SK-N-SH treated with all-trans-retinoic acid at 6 μM for 48 hours (cell line): Measurements from ENCODE around the gene KRT73.

Source experiments
- ATAC-seq: fragments of 200-7000 bp; cut with Tn5 transposase; 3 replicates; pipeline ENCODE4 v1.9.1; 2020; ENCODE audit warnings: mild to moderate bottlenecking, moderate library complexity
- ARNTL ChIP-seq: fragments of 450-650 bp; formaldehyde crosslinking; IDR thresholded peaks from 2 replicates; pipeline ENCODE4 v1.5.0; 2020; ENCODE audit warnings: low read depth, mild to moderate bottlenecking, moderate library complexity, borderline replicate concordance
- CSDC2 ChIP-seq: fragments of 250-450 bp; sonication (Bioruptor Pico); IDR thresholded peaks from 2 replicates; pipeline ENCODE4 v1.5.0; 2020; ENCODE audit warnings: mild to moderate bottlenecking, moderate library complexity
- ESRRG ChIP-seq: fragments of 250-450 bp; sonication (Bioruptor Pico); IDR thresholded peaks from 2 replicates; pipeline ENCODE4 v1.6.1; 2021; ENCODE audit warnings: mild to moderate bottlenecking
- GLIS3 ChIP-seq: fragments of 250-450 bp; sonication (Bioruptor Pico); IDR thresholded peaks from 2 replicates; pipeline ENCODE4 v1.5.0; 2020; ENCODE audit warnings: mild to moderate bottlenecking, moderate library complexity
- ISL1 ChIP-seq: fragments of 250-450 bp; sonication (Bioruptor Pico); IDR thresholded peaks from 2 replicates; pipeline ENCODE4 v2.1.2; 2022; ENCODE audit warnings: mild to moderate bottlenecking, moderate library complexity
- OSR1 ChIP-seq: fragments of 250-450 bp; sonication (Bioruptor Pico); IDR thresholded peaks from 2 replicates; pipeline ENCODE4 v1.8.0; 2022; ENCODE audit warnings: moderate library complexity, mild to moderate bottlenecking, inconsistent platforms
- TCF4 ChIP-seq: fragments of 250-450 bp; sonication (Bioruptor Pico); IDR thresholded peaks from 2 replicates; pipeline ENCODE4 v1.8.0; 2021; ENCODE audit warnings: mild to moderate bottlenecking, moderate library complexity, borderline replicate concordance
- ZC3H10 ChIP-seq: fragments of 250-450 bp; sonication (Bioruptor Pico); IDR thresholded peaks from 2 replicates; pipeline ENCODE4 v1.5.1; 2021; ENCODE audit warnings: mild to moderate bottlenecking, moderate library complexity
- ZFP3 ChIP-seq: fragments of 250-450 bp; sonication (Bioruptor Pico); IDR thresholded peaks from 2 replicates; pipeline ENCODE4 v1.5.0; 2020; ENCODE audit warnings: mild to moderate bottlenecking, moderate library complexity
- ZFP30 ChIP-seq: fragments of 450-650 bp; formaldehyde crosslinking; IDR thresholded peaks from 2 replicates; pipeline ENCODE4 v1.5.0; 2022; ENCODE audit warnings: mild to moderate bottlenecking, moderate library complexity
- ZNF565 ChIP-seq: fragments of 450-650 bp; formaldehyde crosslinking; conservative IDR thresholded peaks from 2 replicates; pipeline ENCODE4 v1.5.0; 2020; ENCODE audit warnings: low read depth, mild to moderate bottlenecking, moderate library complexity
- ZNF70 ChIP-seq: fragments of 450-650 bp; formaldehyde crosslinking; IDR thresholded peaks from 2 replicates; pipeline ENCODE4 v1.5.0; 2020; ENCODE audit warnings: mild to moderate bottlenecking, moderate library complexity
- ZNF8 ChIP-seq: fragments of 450-650 bp; formaldehyde crosslinking; IDR thresholded peaks from 2 replicates; pipeline ENCODE4 v1.5.0; 2020; ENCODE audit warnings: mild to moderate bottlenecking, moderate library complexity
- TF ChIP-seq, protein P1 (sequence below): fragments of 250-450 bp; sonication (Bioruptor Pico); IDR thresholded peaks from 2 replicates; pipeline ENCODE4 v1.8.0; 2020; ENCODE audit warnings: mild to moderate bottlenecking, moderate library complexity, borderline replicate concordance
- TF ChIP-seq, protein P2 (sequence below): fragments of 250-450 bp; sonication (Bioruptor Pico); IDR thresholded peaks from 2 replicates; pipeline ENCODE4 v1.5.1; 2020; ENCODE audit warnings: low read depth, mild to moderate bottlenecking, moderate library complexity
- TF ChIP-seq, protein P3 (sequence below): fragments of 250-450 bp; sonication (Bioruptor Pico); IDR thresholded peaks from 2 replicates; pipeline ENCODE4 v1.5.1; 2021; ENCODE audit warnings: mild to moderate bottlenecking, moderate library complexity
- TF ChIP-seq, protein P4 (sequence below): fragments of 250-450 bp; sonication (Bioruptor Pico); IDR thresholded peaks from 2 replicates; pipeline ENCODE4 v1.8.0; 2021; ENCODE audit warnings: low read depth, mild to moderate bottlenecking, moderate library complexity, borderline replicate concordance
- TF ChIP-seq, protein P5 (sequence below): fragments of 250-450 bp; sonication (Bioruptor Pico); IDR thresholded peaks from 2 replicates; pipeline ENCODE4 v1.5.0; 2020; ENCODE audit warnings: mild to moderate bottlenecking, moderate library complexity

KRT73 gene

DNA sequence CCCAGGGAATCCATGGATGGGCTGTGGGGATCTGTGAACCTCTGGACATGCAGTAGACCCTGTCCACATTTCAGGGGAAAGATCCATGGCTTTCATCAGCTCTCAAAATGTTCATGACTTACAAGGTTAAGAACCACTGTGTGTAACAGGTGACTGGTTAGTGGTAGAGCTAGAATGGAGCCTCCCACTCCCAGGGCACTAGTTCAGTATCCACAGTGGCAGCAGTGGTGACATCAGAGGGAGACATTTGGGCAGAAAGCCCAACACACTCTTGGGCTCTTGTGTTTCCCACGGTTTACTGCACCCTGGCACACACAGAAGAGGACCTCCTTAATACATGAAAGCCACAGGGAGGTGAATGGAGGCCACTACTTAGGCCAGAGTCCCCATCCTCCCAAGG lies 53.8 kb downstream of the KRT73 start:
- TF ChIP-seq TCF4 (CRISPR knock-in tag) (no peak), ZNF70 (CRISPR knock-in tag) (no peak), ESRRG (CRISPR knock-in tag) (no peak), ZFP30 (CRISPR knock-in tag) (no peak), ZFP3 (CRISPR knock-in tag) (no peak), GLIS3 (CRISPR knock-in tag) (no peak), CSDC2 (no peak), OSR1 (no peak), ZNF8 (CRISPR knock-in tag) (no peak), ARNTL (no peak), ZNF565 (CRISPR knock-in tag) (no peak), ZC3H10 (CRISPR knock-in tag) (no peak), ISL1 (CRISPR knock-in tag) (no peak)
- TF ChIP-seq, protein P1, sequence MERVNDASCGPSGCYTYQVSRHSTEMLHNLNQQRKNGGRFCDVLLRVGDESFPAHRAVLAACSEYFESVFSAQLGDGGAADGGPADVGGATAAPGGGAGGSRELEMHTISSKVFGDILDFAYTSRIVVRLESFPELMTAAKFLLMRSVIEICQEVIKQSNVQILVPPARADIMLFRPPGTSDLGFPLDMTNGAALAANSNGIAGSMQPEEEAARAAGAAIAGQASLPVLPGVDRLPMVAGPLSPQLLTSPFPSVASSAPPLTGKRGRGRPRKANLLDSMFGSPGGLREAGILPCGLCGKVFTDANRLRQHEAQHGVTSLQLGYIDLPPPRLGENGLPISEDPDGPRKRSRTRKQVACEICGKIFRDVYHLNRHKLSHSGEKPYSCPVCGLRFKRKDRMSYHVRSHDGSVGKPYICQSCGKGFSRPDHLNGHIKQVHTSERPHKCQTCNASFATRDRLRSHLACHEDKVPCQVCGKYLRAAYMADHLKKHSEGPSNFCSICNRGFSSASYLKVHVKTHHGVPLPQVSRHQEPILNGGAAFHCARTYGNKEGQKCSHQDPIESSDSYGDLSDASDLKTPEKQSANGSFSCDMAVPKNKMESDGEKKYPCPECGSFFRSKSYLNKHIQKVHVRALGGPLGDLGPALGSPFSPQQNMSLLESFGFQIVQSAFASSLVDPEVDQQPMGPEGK (CRISPR knock-in tag) = no peak
- TF ChIP-seq, protein P2, sequence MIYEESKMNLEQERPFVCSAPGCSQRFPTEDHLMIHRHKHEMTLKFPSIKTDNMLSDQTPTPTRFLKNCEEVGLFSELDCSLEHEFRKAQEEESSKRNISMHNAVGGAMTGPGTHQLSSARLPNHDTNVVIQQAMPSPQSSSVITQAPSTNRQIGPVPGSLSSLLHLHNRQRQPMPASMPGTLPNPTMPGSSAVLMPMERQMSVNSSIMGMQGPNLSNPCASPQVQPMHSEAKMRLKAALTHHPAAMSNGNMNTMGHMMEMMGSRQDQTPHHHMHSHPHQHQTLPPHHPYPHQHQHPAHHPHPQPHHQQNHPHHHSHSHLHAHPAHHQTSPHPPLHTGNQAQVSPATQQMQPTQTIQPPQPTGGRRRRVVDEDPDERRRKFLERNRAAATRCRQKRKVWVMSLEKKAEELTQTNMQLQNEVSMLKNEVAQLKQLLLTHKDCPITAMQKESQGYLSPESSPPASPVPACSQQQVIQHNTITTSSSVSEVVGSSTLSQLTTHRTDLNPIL (CRISPR knock-in tag) = no peak
- TF ChIP-seq, protein P3, sequence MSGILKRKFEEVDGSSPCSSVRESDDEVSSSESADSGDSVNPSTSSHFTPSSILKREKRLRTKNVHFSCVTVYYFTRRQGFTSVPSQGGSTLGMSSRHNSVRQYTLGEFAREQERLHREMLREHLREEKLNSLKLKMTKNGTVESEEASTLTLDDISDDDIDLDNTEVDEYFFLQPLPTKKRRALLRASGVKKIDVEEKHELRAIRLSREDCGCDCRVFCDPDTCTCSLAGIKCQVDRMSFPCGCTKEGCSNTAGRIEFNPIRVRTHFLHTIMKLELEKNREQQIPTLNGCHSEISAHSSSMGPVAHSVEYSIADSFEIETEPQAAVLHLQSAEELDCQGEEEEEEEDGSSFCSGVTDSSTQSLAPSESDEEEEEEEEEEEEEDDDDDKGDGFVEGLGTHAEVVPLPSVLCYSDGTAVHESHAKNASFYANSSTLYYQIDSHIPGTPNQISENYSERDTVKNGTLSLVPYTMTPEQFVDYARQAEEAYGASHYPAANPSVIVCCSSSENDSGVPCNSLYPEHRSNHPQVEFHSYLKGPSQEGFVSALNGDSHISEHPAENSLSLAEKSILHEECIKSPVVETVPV (CRISPR knock-in tag) = no peak
- TF ChIP-seq, protein P4, sequence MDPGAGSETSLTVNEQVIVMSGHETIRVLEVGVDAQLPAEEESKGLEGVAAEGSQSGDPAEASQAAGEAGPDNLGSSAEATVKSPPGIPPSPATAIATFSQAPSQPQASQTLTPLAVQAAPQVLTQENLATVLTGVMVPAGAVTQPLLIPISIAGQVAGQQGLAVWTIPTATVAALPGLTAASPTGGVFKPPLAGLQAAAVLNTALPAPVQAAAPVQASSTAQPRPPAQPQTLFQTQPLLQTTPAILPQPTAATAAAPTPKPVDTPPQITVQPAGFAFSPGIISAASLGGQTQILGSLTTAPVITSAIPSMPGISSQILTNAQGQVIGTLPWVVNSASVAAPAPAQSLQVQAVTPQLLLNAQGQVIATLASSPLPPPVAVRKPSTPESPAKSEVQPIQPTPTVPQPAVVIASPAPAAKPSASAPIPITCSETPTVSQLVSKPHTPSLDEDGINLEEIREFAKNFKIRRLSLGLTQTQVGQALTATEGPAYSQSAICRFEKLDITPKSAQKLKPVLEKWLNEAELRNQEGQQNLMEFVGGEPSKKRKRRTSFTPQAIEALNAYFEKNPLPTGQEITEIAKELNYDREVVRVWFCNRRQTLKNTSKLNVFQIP (CRISPR knock-in tag) = no peak
- ATAC-seq = no peak

DNA sequence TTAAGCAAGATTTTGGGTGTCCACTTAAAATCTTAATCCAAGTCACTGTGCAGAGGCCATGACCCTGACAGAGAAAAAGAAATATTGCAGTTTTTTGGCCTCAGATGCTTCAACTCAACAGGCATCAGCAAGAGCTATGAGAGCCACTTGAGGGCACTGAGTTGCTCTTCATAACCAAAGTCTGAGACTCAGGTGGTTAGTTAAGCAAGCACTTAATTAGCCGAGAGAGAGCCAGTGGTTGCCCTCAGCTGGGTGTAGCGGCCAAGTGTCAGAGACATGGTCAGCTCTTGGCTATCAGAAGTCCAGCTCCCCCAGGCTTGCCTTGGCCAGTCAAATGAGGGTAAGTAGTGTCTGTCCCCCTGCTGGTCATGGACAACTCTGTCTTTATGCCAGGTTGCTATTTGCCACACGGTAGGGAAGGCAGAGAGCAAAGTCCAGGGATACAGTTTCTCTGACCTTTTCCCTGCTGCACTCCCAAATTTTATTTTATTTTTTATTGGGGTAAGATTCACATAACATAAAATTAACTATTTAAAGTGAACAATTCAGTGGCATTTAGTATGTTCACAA lies 56.4 kb downstream of the KRT73 start:
- ATAC-seq = peak; percentile 39; the same call in 1 of the 3 replicates
- no peak for TF ChIP-seq ZNF565 (CRISPR knock-in tag)
- TF ChIP-seq ZNF8 (CRISPR knock-in tag) = no peak
- TF ChIP-seq TCF4 (CRISPR knock-in tag) = no peak
- TF ChIP-seq, protein P5, sequence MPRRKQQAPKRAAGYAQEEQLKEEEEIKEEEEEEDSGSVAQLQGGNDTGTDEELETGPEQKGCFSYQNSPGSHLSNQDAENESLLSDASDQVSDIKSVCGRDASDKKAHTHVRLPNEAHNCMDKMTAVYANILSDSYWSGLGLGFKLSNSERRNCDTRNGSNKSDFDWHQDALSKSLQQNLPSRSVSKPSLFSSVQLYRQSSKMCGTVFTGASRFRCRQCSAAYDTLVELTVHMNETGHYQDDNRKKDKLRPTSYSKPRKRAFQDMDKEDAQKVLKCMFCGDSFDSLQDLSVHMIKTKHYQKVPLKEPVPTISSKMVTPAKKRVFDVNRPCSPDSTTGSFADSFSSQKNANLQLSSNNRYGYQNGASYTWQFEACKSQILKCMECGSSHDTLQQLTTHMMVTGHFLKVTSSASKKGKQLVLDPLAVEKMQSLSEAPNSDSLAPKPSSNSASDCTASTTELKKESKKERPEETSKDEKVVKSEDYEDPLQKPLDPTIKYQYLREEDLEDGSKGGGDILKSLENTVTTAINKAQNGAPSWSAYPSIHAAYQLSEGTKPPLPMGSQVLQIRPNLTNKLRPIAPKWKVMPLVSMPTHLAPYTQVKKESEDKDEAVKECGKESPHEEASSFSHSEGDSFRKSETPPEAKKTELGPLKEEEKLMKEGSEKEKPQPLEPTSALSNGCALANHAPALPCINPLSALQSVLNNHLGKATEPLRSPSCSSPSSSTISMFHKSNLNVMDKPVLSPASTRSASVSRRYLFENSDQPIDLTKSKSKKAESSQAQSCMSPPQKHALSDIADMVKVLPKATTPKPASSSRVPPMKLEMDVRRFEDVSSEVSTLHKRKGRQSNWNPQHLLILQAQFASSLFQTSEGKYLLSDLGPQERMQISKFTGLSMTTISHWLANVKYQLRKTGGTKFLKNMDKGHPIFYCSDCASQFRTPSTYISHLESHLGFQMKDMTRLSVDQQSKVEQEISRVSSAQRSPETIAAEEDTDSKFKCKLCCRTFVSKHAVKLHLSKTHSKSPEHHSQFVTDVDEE (CRISPR knock-in tag) = no peak
- TF ChIP-seq, protein P3 (CRISPR knock-in tag) = no peak
- TF ChIP-seq OSR1 = no peak
- no peak for TF ChIP-seq CSDC2
- TF ChIP-seq, protein P4 (CRISPR knock-in tag) = no peak
- no peak for TF ChIP-seq ZC3H10 (CRISPR knock-in tag)
- TF ChIP-seq, protein P2 (CRISPR knock-in tag) = no peak
